G401 (cell line): Measurements from ENCODE around the gene OR6A2. TPM values are rescaled to one million over a fixed set of nuclear protein-coding genes. Genes with fewer than 3 reads are reported as not detected.

Source experiments
- DNase-seq: peaks from one replicate; pipeline ENCODE4 v3.0.0-alpha.2; 2015; ENCODE audit warnings: low spot score
- in situ Hi-C: cut with HindIII; loops from 2 replicates; pipeline ENCODE4 v1.10.0; 2016; ENCODE audit warnings: low sequenced_read_pairs, mixed read lengths
- total RNA-seq: library from RNA; depleted of rRNA; stranded (reverse); fragments of >200 nt; shearing (Covaris generic); gene quantifications from 2 replicates; pipeline ENCODE4 v1.2.3, GENCODE V29; 2014; rRNA removed

Gene OR6A2
- total RNA-seq, 1 experiment from 2014 or later = 0.24 TPM

- DNase-seq = no peak
- in situ Hi-C loops = no loop called here
These were observed 27.3 kb downstream of the OR6A2 start, which contains the start of gene OR2AG2 for GRCh38 chr11:6771926-6772893. OR2AG2 (minus strand) TSS chr11:6771976; CDS start chr11:6768957, 3,019 bp downstream.

DNA sequence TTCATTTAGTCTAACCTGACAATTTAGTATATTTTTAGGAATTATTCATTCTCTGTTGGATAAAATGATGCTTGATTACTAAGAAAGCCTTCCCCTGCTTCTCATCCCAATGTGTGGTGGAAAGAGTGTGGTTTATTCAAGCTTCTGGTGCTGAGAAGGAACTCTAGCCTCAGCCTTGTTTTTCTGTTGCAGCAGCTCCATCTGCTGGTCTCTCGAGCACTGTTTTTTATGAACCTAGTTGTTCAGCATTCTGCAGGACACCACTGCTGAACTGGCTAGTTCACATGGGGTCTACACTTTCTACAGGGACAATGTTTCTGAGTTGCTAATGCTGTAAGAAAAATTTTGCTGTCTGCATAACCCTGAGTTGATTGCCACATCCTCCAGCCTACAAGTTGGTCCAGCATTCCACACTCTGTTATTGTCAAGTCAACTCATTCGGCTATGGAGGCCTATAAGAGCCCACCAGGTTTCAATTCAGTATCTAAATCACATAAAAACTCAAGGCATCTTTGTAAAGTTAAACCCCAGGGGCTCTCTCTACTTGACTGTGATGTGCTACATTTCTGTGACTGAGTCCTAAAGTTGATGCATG is 42.0 kb downstream of the OR6A2 start:
- DNase-seq = peak; percentile 70
- in situ Hi-C loops = no loop called here

GRCh38 chr11:6755953-6756347 is 43.5 kb downstream of the OR6A2 start:
- no peak for DNase-seq
- in situ Hi-C loops = no loop called here

DNA sequence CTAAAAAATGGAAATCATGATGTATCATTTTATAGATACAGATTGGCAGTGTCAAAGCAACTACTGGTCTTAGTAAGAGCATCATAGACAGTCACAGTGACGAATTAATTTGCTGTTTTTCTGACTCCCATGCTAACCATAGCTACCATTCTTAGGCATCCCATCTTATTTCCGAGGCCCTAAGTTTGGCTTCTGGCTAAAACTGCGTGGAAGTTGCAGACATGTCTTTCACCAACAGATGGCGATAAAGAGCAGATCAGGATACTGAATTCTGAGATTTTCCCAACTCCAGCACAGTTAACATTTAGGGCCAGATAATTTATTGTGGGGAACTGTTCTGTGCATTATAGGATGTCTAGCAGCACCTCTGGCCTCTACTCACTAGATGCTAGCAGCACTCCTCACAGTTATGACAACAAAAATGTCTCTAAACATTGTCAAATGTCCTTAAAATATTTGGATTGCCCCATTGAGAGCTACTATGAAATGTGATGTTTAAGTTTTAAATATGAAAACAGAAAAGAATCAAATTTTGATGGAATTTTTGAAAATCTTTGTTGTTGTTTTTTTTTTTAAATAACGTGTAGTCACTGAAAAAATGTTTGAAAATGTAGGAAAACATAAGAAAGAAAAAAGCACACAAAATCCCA is 44.1 kb downstream of the OR6A2 start:
- in situ Hi-C loops = no loop called here
- peak; percentile 49 for DNase-seq

DNA sequence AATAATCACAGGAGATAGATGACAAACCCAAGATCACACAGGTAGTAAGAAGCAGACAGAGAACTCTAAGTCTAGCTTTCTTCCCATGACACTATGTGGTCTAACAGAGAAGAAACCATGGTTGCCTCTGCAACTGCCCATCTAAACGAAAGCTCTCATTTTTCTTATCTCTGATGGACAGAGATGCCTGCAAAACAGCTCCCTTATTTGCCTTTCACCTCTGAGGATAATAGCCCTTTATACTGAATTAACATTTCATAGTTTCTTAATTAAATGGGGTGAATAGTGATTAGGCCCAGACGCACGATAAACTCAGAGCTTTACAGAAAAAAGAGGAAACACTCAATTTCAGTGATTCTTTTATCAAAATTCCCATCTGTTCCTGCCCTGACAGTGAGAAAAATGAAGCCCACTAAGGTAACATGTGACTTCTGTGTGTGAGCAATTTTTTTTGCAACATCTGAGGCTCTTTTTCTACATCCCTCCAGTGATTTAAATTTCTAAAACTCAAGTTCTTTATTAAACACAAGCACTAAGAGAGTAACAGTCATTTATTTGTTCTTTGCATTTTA is 52.3 kb downstream of the OR6A2 start:
- in situ Hi-C loops = no loop called here
- no peak for DNase-seq

GRCh38 chr11:6746626-6747025 is 52.9 kb downstream of the OR6A2 start:
- in situ Hi-C loops = no loop called here
- DNase-seq = no peak

DNA sequence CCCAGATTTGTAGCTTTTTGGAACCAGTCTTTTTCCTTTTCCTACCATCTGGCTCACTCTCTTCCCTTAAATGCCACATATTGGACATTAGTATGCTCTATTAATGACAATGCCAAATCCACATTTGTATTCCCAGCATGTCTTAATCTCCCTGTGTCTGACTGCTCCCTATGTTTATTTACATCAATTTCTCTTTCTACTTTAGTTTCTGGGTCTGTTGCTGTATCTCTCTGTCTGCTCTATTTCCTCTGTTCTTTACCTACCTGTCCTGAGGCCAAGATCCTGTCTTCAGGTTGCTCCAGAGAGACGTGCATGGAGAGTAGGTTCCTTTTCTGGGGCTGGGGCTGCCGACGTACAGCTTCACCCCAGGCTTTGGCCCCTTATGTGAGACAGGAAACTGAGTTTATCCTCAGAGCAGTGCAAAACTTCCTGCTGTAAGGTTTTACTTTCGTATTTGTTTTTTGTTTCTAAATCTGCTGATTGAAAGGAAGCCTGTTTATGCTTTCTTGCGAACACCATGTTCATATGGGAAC is 53.3 kb downstream of the OR6A2 start:
- in situ Hi-C loops = no loop called here
- peak; percentile 59 for DNase-seq

- DNase-seq = no peak
- in situ Hi-C loops = no loop called here
These were observed 53.9 kb downstream of the OR6A2 start for GRCh38 chr11:6745465-6746015.

DNA sequence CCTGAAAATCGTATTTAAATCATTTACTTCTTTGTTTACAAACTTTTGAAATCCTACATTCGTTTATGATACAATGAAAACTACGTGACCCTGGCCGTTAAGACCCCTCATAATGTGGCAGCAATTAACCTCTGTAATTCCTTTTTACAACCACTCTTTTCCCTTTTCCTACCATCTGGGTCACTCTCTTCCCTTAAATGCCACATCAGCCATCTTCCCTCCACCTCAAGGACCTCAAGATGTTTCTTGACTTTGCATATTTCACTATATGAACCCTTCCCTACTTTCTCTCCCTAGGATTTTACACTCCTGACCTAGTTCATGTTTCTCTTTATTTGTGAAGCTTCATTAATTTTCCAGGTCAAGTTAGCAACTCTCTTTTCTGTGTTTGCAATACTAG is 54.5 kb downstream of the OR6A2 start:
- DNase-seq = no peak
- in situ Hi-C loops = no loop called here

DNA sequence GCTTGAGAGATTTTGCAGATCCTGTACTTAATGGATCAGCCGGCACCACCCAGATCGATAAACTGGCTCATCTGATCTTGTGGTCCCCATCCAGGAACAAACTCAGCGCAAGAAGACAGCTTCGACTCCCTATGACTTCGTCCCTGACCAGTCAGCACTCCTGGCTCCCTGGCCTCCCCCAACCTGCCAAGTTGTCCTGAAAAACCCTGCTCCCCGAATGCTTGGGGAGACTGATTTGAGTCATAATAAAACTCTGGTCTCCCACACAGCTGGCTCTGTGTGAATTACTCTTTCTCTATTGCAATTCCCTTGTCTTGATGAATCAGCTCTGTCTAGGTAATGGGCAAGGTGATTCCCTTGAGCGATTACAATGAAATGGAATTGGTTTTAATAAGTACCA is 57.2 kb downstream of the OR6A2 start:
- no peak for DNase-seq
- in situ Hi-C loops = no loop called here

Other genes starting within 250 kb of the OR6A2 start
- 20.3 and 22.2 TPM in 2 replicates for gene RRP8, start 196.1 kb downstream of the OR6A2 start, total RNA-seq
- 112 and 149 TPM in 2 replicates for gene ILK, start 195.9 kb downstream of the OR6A2 start, total RNA-seq
- gene TAF10, start 187.5 kb downstream of the OR6A2 start, total RNA-seq = 62.1 and 64.5 TPM in 2 replicates
- 9.8 and 26.9 TPM in 2 replicates for gene TPP1, start 180.3 kb downstream of the OR6A2 start, total RNA-seq
- 0.17 and 0.25 TPM in 2 replicates for gene DCHS1, start 143.9 kb downstream of the OR6A2 start, total RNA-seq
- gene MRPL17, start 116.3 kb downstream of the OR6A2 start, total RNA-seq = 35.2 and 49.7 TPM in 2 replicates
- gene OR2AG2, start 27.7 kb downstream of the OR6A2 start, total RNA-seq = not detected in 2 replicates
- gene OR2AG1, start 16.7 kb downstream of the OR6A2 start, total RNA-seq = not detected in 2 replicates
- gene OR10A5, start 46.0 kb upstream of the OR6A2 start, total RNA-seq = not detected in 2 replicates
- gene OR10A2, start 63.4 kb upstream of the OR6A2 start, total RNA-seq = not detected in 2 replicates
- gene OR10A4, start 76.9 kb upstream of the OR6A2 start, total RNA-seq = not detected in 2 replicates
- gene OR2D2, start 92.8 kb upstream of the OR6A2 start, total RNA-seq = not detected in 2 replicates
- gene OR2D3, start 121.3 kb upstream of the OR6A2 start, total RNA-seq = not detected in 2 replicates
- 10.9 and 13.2 TPM in 2 replicates for gene ZNF215, start 126.7 kb upstream of the OR6A2 start, total RNA-seq
- gene ZNF214, start 220.7 kb upstream of the OR6A2 start, total RNA-seq = 3.6 and 6.9 TPM in 2 replicates
- 0.25 and 0.27 TPM in 2 replicates for gene NLRP14, start 220.8 kb upstream of the OR6A2 start, total RNA-seq